NCI-H1048 (cell line): ENCODE data around the gene TBXA2R.

ENCODE experiments used
- DNase-seq: peaks from one replicate; lab custom pipeline; 2025; lab: John Stamatoyannopoulos, UW

TBXA2R gene

GRCh38 chr19:3551792-3552095 lies 54.9 kb downstream of the TBXA2R start:
- DNase-seq: no peak

GRCh38 chr19:3550947-3551791 lies 55.5 kb downstream of the TBXA2R start:
- DNase-seq: no peak

- DNase-seq: no peak
These were observed 56.9 kb downstream of the TBXA2R start for GRCh38 chr19:3549816-3550215.

DNA sequence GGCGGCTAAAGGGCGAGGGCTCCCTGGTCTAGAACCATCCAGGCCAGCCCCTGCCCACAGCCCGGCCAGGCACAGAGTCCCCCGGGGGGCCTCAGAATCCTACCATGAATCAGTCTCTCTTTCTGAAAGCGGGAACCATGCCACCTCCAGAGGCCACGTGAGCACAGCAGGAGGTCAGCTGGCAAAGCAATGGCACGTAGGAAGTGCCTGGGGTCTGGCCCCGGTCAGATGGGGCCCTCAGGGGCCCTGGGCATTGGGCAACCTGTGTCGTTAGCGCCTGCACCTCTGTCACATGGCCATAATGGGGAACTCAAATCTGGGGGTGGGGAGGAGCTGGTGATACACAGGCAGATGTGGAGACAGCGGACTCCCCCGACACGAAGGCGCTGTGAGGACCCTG lies 58.1 kb downstream of the TBXA2R start:
- no peak for DNase-seq

GRCh38 chr19:3547767-3548282 lies 58.9 kb downstream of the TBXA2R start:
- DNase-seq: no peak

DNA sequence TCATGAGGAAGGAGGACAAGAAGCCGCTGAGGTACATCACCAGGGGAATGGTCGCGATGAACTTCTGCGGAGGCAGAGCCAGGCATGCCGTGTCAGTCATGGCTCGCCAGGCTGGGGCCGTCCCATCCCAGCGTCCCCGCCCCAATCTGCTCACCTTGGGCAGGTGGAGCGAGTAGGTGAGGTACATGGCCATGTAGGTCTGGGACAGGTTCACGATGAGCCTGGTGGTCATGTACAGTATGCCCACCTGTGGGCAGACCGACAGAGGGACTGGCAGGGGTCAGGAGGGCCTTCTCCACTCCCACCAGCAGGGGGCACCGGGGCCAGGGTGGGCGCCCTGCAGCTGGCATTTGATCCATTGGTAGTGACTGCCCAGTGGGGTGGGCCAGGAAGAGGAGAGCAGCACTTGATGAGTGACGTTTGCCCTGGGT lies 59.4 kb downstream of the TBXA2R start:
- DNase-seq: no peak

GRCh38 chr19:3546119-3546518 lies 60.6 kb downstream of the TBXA2R start:
- no peak for DNase-seq

DNA sequence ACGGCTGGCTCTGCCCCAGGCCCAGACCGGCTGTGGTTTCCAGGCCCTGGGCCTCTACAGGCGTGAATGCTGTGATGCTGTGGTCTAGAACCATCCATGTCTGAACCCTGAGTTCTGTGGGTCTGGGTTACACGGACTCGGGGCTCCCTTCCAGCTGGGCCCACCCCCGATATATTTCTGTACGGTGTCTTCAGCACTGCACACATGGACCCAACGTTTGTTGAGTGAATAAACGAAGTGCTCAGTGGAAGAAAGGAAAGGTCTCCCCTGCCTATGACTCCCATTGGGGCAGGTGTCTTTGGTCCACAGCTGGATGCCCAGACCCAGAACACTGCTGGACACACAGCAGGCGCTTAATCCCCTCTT lies 61.0 kb downstream of the TBXA2R start:
- DNase-seq: no peak

- no peak for DNase-seq
These were observed 61.7 kb downstream of the TBXA2R start for GRCh38 chr19:3544742-3545668.
